GM18520 (cell line): ENCODE data around the gene NOC3L.

ENCODE experiments used
- ATAC-seq: cut with Tn5 transposase; IDR thresholded peaks from one replicate; pipeline ENCODE4 v1.9.1; 2021; ENCODE audit not compliant: unreplicated experiment

Gene NOC3L

GRCh38 chr10:94303929-94304328 lies 58.8 kb downstream of the NOC3L start:
- no peak for ATAC-seq

DNA sequence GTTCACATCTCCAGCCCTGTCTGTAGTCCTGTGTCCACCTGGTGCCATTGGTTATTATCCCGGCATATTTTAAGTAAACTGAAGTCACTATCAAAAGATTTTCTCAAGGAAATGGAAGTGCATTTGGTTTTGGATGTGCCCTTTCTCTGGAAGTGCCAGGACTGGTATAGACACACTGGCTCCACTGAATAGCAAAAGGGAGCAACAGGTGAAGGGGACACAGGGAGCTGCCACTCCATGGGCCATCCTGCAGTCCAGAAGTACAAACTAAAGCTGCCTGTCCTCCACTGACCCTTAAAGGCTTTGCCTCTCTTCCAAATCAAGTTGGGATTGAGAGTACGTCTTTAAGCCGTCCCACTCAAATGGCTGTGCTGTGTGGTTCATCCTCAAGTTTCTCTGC lies 62.7 kb downstream of the NOC3L start:
- ATAC-seq = no peak

GRCh38 chr10:94299417-94299816 lies 63.3 kb downstream of the NOC3L start:
- no peak for ATAC-seq

- ATAC-seq = no peak
Measured at GRCh38 chr10:94294168-94294567, 68.6 kb downstream of the NOC3L start.

GRCh38 chr10:94293354-94293753 lies 69.4 kb downstream of the NOC3L start:
- no peak for ATAC-seq

DNA sequence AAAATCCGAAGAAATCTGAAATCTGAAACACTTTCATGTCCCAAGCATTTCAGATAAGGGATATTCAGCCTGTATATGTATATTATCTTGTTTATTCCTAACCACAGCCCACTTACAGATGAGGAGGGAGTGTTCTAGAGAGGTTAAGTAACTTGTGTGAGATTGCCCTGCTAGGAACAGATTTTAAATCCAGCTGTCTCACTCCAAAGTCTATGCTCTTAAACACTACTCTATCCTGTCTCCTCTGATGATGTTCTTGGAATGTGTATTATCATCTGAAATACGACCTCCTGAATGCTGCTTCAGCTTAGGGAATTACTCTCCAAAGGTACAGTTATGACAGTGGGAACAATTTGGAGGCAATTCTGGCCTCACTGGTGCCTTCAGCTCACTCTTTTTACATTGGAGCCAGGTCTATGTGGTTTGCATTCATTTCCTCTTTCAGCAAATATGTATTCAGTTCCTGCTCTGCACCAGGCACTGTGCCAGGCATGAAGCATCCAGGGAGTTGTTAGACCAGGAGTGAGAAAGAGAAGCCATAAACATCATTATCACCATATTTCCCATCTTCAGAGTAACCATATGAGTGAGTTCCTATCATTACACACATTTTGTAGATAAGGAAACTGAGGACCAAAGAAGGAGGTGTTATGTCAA lies 70.2 kb downstream of the NOC3L start:
- no peak for ATAC-seq

- no peak for ATAC-seq
Measured at GRCh38 chr10:94288361-94289101, 74.2 kb downstream of the NOC3L start.

GRCh38 chr10:94287336-94287735 lies 75.4 kb downstream of the NOC3L start:
- no peak for ATAC-seq

DNA sequence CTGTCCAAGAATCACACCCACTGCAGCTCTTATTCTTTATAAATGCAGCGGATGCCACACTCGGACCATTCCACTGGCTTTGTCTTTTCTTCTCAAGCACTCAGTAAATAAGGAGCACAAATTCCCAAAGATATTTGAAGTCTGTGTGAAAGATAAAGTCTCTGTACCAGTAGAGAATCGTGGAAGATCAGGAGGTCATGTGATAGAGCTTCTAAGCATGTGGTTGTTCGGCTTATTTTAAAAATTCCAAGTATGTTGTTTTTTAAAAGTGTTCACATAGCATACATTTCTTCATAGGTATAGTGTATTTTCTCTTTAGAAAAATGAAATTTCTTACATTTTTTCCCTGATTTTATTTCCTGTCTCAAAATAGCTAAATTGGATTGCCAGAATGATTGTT lies 75.8 kb downstream of the NOC3L start:
- no peak for ATAC-seq

GRCh38 chr10:94285271-94285670 lies 77.5 kb downstream of the NOC3L start:
- ATAC-seq = no peak
